Keratinocyte (primary cell): Measurements from ENCODE around the gene SLC27A1. TPM values are rescaled to one million over a fixed set of nuclear protein-coding genes. Genes with fewer than 3 reads are reported as not detected.

Experiments used
- DNase-seq: peaks from one replicate; pipeline ENCODE4 v3.0.0-alpha.2; 2011; ENCODE audit warnings: low read depth, missing footprints, low spot score
- FAIRE-seq: peaks from 2 replicates; lab custom pipeline; 2011; peaks lifted over from hg19 to GRCh38; lab: Jason Lieb, UNC
- H2AFZ ChIP-seq: 2 replicates; pipeline ENCODE4 v1.6.0; 2012; ENCODE audit warnings: low read length, control low read depth, inconsistent platforms; ENCODE audit not compliant: control insufficient read depth
- H3K27ac ChIP-seq: 2 replicates; pipeline ENCODE4 v1.5.1; 2011; ENCODE audit warnings: low read length; ENCODE audit not compliant: control insufficient read depth, insufficient read depth
- H3K27me3 ChIP-seq: 3 replicates; pipeline ENCODE4 v1.6.0; 2011; ENCODE audit warnings: low read length; ENCODE audit not compliant: control insufficient read depth, insufficient read depth; ENCODE audit errors: extremely low read depth
- H3K36me3 ChIP-seq, 2 experiments: 2 replicates in 1 of 2; 3 replicates in 1 of 2; pipeline ENCODE4 v1.5.1; 2011; ENCODE audit warnings: low read length in 2 of 2, mild to moderate bottlenecking in 1 of 2; ENCODE audit not compliant: control insufficient read depth in 2 of 2, insufficient read depth in 2 of 2; ENCODE audit errors: extremely low read depth in 1 of 2
- H3K4me1 ChIP-seq: 3 replicates; pipeline ENCODE4 v1.5.1; 2011; ENCODE audit warnings: low read length; ENCODE audit not compliant: control insufficient read depth, insufficient read depth; ENCODE audit errors: extremely low read depth
- H3K4me2 ChIP-seq: 3 replicates; pipeline ENCODE4 v1.6.0; 2011; ENCODE audit warnings: low read depth, low read length; ENCODE audit not compliant: control insufficient read depth, insufficient read depth; ENCODE audit errors: extremely low read depth
- H3K4me3 ChIP-seq, 3 experiments: fragments of 200-600 bp in 1 of 3; sonication (generic) in 1 of 3; 2 replicates in 2 of 3; 3 replicates in 1 of 3; pipeline ENCODE4 v1.5.1; 2011 to 2016; ENCODE audit warnings: low read length in 3 of 3, mild to moderate bottlenecking in 3 of 3, control low read depth in 2 of 3, inconsistent platforms in 1 of 3, low read depth in 1 of 3, mixed read lengths in 1 of 3, mixed run types in 1 of 3, moderate library complexity in 1 of 3; ENCODE audit not compliant: control insufficient read depth in 2 of 3, insufficient read depth in 2 of 3; ENCODE audit errors: extremely low read depth in 1 of 3
- H3K79me2 ChIP-seq: 2 replicates; pipeline ENCODE4 v1.6.0; 2012; ENCODE audit warnings: low read length; ENCODE audit not compliant: control insufficient read depth, insufficient read depth
- H3K9ac ChIP-seq: 3 replicates; pipeline ENCODE4 v1.6.0; 2011; ENCODE audit warnings: low read length; ENCODE audit not compliant: control insufficient read depth, insufficient read depth; ENCODE audit errors: extremely low read depth
- H3K9me1 ChIP-seq: 3 replicates; pipeline ENCODE4 v1.6.0; 2011; ENCODE audit warnings: low read length; ENCODE audit not compliant: control insufficient read depth, insufficient read depth; ENCODE audit errors: extremely low read depth
- H3K9me3 ChIP-seq: 2 replicates; pipeline ENCODE4 v1.5.1; 2012; ENCODE audit warnings: low read depth, low read length; ENCODE audit not compliant: control insufficient read depth
- H4K20me1 ChIP-seq: 3 replicates; pipeline ENCODE4 v1.6.0; 2011; ENCODE audit warnings: low read length; ENCODE audit not compliant: control insufficient read depth, insufficient read depth; ENCODE audit errors: extremely low read depth
- EZH2 ChIP-seq: IDR thresholded peaks from one replicate; pipeline ENCODE4 v1.6.1; 2012; ENCODE audit warnings: inconsistent platforms, mild to moderate bottlenecking, low read length, moderate library complexity
- dilution Hi-C: fragments of 300-500 bp; cut with MboI; formaldehyde crosslinking; loops from one replicate; pipeline ENCODE4 v1.7.0; 2020; ENCODE audit warnings: low sequenced_read_pairs; ENCODE audit not compliant: extremely low pct_ligation_motif_present
- polyA plus RNA-seq, 5 experiments: library from polyadenylated mRNA; depleted of rRNA in 3 of 5; stranded (reverse) in 3 of 5; stranded (forward) in 1 of 5; unstranded in 1 of 5; fragments of >200 nt; gene quantifications; 1 replicate in 1 of 5; 2 replicates in 3 of 5; 3 replicates in 1 of 5; pipeline versions ENCODE4 v1.2.1 to v1.2.3, GENCODE V29; 2011 to 2012; ENCODE audit warnings: missing spikeins in 2 of 5, low read depth in 1 of 5, low replicate concordance in 1 of 5
- TF ChIP-seq, protein P1 (sequence below), 3 experiments: IDR thresholded peaks in 1 of 3; conservative IDR thresholded peaks in 1 of 3; optimal IDR thresholded peaks in 1 of 3; 2 replicates in 2 of 3; 3 replicates in 1 of 3; pipeline versions ENCODE3 to v1.5.1; 2011; ENCODE audit warnings: low read length in 3 of 3, mild to moderate bottlenecking in 3 of 3, moderate library complexity in 2 of 3, control low read depth in 1 of 3, inconsistent platforms in 1 of 3; ENCODE audit not compliant: insufficient read depth in 2 of 3; ENCODE audit errors: extremely low read depth in 1 of 3

The SLC27A1 gene
- polyA plus RNA-seq, 1 donor (not counting 4 experiments of a cell fraction or from before 2014, with no cell fraction given): 8.4 TPM

DNA sequence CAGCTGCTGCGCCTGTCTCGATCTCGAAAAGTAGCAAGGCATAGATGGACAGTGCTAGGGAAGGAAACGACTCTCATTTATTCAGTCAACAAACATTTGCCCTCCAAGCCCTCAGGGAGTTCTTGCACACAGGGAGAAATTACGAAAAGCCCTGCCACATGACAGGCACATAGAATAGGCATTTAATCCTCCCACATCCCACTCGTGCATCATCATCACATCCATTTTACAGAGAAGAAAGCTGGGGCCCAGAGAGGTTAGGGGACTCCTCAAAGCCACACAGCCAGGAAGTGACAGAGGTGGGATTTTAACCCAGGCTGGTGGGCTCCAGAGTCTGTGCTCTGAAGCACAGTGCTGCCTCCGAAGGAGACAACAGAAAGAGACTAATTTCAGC is 33.5 kb upstream of the SLC27A1 start:
- FAIRE-seq (no peak), DNase-seq (no peak)
- Histone ChIP-seq H3K9ac (no peak overlapping the region), H3K4me3 (no peak overlapping the region), H3K79me2 (no peaks in the 10 kb centered on the region), H3K27ac (no peak overlapping the region), H3K9me3 (no peaks in the 10 kb centered on the region), H3K9me1 (no peaks in the 10 kb centered on the region), H3K36me3 (no peaks in the 10 kb centered on the region), H3K4me1 (peaks cover 6% of the 10 kb centered on the region), H3K27me3 (no peaks in the 10 kb centered on the region), H2AFZ (no peak overlapping the region), H3K4me2 (no peak overlapping the region), H4K20me1 (no peaks in the 10 kb centered on the region)
- TF ChIP-seq, protein P1, sequence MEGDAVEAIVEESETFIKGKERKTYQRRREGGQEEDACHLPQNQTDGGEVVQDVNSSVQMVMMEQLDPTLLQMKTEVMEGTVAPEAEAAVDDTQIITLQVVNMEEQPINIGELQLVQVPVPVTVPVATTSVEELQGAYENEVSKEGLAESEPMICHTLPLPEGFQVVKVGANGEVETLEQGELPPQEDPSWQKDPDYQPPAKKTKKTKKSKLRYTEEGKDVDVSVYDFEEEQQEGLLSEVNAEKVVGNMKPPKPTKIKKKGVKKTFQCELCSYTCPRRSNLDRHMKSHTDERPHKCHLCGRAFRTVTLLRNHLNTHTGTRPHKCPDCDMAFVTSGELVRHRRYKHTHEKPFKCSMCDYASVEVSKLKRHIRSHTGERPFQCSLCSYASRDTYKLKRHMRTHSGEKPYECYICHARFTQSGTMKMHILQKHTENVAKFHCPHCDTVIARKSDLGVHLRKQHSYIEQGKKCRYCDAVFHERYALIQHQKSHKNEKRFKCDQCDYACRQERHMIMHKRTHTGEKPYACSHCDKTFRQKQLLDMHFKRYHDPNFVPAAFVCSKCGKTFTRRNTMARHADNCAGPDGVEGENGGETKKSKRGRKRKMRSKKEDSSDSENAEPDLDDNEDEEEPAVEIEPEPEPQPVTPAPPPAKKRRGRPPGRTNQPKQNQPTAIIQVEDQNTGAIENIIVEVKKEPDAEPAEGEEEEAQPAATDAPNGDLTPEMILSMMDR (optimal IDR thresholded peaks at IDR 0.05 in 1 of 3, IDR thresholded peaks at IDR 0.05 in 1 of 3, conservative IDR thresholded peaks at IDR 0.05 in 1 of 3; ENCODE audit: extremely low read depth in 1 of 3, insufficient read depth in 2 of 3, low read length in 3 of 3): no peak
- no peak for TF ChIP-seq EZH2
- dilution Hi-C loops: no loop called here

DNA sequence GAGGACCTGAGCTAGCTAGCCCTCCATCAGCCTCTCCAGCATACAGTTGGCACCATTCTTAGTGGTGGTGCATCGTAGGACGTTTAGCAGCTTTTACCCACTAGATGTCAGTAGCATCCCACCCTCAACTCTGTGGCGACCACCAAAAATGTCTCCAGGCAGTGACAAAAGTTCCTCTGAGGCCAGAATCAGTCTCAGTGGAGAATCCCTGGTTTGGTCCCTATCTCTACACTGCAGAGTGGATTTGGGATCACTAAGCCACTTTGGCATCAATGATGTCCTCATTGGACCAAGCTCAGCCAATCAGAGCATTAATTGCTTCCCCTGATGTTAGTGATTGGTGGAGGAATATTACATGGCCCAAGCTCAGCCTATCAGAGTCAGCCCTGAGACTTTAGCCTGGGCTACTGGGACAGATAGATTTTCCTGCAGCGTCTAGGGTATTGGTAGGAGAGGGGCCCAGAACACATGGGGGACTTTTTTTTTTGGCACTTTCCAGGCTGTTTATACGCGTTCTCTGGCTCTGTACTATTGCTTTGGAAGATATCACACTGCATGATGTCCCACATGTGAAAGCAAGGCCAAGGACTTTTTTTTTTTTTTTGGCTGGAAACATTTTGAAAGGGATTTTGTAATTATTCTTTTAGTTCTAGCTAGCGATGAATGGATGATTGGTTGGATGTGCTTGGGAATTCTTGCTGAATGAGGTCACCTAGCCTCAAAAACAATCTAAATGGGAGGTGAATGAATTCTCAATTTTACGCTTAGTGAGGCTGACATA is 28.9 kb upstream of the SLC27A1 start:
- H3K79me2 ChIP-seq: no peaks in the 10 kb centered on the region
- H2AFZ ChIP-seq: no peak overlapping the region
- H3K4me3 ChIP-seq: no peak overlapping the region
- no peak overlapping the region for H3K27ac ChIP-seq
- no peaks in the 10 kb centered on the region for H3K36me3 ChIP-seq
- no peaks in the 10 kb centered on the region for H4K20me1 ChIP-seq
- no peaks in the 10 kb centered on the region for H3K9me3 ChIP-seq
- peak overlapping the region; percentile 29 for H3K4me2 ChIP-seq
- TF ChIP-seq, protein P1 (optimal IDR thresholded peaks at IDR 0.05 in 1 of 3, IDR thresholded peaks at IDR 0.05 in 1 of 3, conservative IDR thresholded peaks at IDR 0.05 in 1 of 3; ENCODE audit: extremely low read depth in 1 of 3, insufficient read depth in 2 of 3, low read length in 3 of 3): peak; percentile 52 to 84 (median 58)
- TF ChIP-seq EZH2: no peak
- H3K4me1 ChIP-seq: peaks cover 10% of the 10 kb centered on the region
- DNase-seq: no peak
- FAIRE-seq: peak; percentile 83
- H3K27me3 ChIP-seq: no peaks in the 10 kb centered on the region
- dilution Hi-C loops: no loop called here
- H3K9ac ChIP-seq: no peak overlapping the region
- H3K9me1 ChIP-seq: no peaks in the 10 kb centered on the region
